Left lung (tissue), 10 donors: ENCODE results near the gene C11orf54. TPM values are rescaled to one million over a fixed set of nuclear protein-coding genes. Genes with fewer than 3 reads are reported as not detected.

ENCODE experiments used
- ATAC-seq: fragments of 200-7000 bp; cut with Tn5 transposase; one replicate; pipeline ENCODE4 v1.9.1; 2020; ENCODE audit warnings: moderate library complexity
- DNase-seq, 4 donors: peaks; one replicate each; pipeline ENCODE4 v3.0.0-alpha.2; 2013 to 2020
- H3K27ac ChIP-seq, 2 donors: fragments of 200-600 bp; sonication (generic) in 1 of 2; one replicate each; pipeline versions ENCODE4 v1.5.0 to v1.8.0; 2020 to 2021
- H3K27me3 ChIP-seq, 2 donors: fragments of 200-600 bp; sonication (generic) in 1 of 2; one replicate each; pipeline versions ENCODE4 v1.5.0 to v1.8.0; 2020 to 2021
- H3K36me3 ChIP-seq, 2 donors: fragments of 200-600 bp; sonication (generic) in 1 of 2; one replicate each; pipeline versions ENCODE4 v1.5.0 to v1.8.0; 2020 to 2021
- H3K4me1 ChIP-seq, 2 donors: fragments of 200-600 bp; one replicate each; pipeline ENCODE4 v1.8.0; 2021
- H3K4me3 ChIP-seq, 2 donors: fragments of 200-600 bp; sonication (generic) in 1 of 2; one replicate each; pipeline versions ENCODE4 v1.5.0 to v1.8.0; 2020 to 2021; ENCODE audit warnings: mild to moderate bottlenecking in 1 of 2
- H3K9me3 ChIP-seq, 2 donors: fragments of 200-600 bp; sonication (generic) in 1 of 2; one replicate each; pipeline versions ENCODE4 v1.5.0 to v1.8.0; 2020 to 2021
- intact Hi-C, 2 donors: fragments of 100-400 bp; cut with DNase I; formaldehyde crosslinking; loops; one replicate each; pipeline versions ENCODE4 v1.11.2 to v1.14.2; 2022
- polyA plus RNA-seq, 6 donors: library from polyadenylated mRNA; unstranded; fragments of 120-200 nt; gene quantifications; one replicate each; pipeline ENCODE4 v1.2.1, GENCODE V29; 2013; ENCODE audit not compliant: insufficient read length in 6 of 6
- total RNA-seq, 2 donors: library from RNA; stranded (reverse); fragmentation: NEBNext Ultra II Directional; extraction: Animal tissue kit (Norgen Biotek cat#: 25700); gene quantifications; one replicate each; pipeline ENCODE4 v1.2.1, GENCODE V29; 2021
- TF ChIP-seq, protein P1 (sequence below), 2 donors: fragments of 200-600 bp; sonication (generic) in 1 of 2; IDR thresholded peaks; one replicate each; pipeline versions ENCODE4 v1.5.0 to v1.8.0; 2021; ENCODE audit warnings: antibody characterized with exemption in 2 of 2
- donor health status: DM: no; HTN: yes; CAD: no.
- donor health status: DM: no; HTN: no; CAD: no.

Gene C11orf54
- total and polyA plus RNA-seq, 8 donors: 21.7 to 73.6 (median 60.4) TPM

DNA sequence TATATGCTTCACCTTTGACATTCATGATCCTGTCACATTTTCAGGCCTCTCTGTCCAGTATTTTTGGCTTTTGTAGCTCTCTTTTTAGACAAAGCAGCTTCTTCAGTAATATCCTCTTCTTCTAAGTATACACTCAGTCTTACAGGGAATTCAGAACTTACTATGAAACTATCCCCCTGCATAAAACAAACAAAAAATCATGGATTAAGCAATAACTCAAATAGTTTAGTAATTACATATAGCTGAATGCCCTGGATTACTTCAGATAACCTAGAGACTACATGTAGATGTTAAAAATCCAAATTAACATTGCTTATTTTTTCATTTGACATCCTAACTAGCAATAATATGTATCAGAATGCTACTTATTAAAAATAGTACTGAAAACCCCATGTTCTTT, 5.3 kb upstream of the C11orf54 start:
- no peak for ATAC-seq
- H3K36me3 ChIP-seq: peaks cover 0 to 85% of the 10 kb centered on the region in 2 donors

DNA sequence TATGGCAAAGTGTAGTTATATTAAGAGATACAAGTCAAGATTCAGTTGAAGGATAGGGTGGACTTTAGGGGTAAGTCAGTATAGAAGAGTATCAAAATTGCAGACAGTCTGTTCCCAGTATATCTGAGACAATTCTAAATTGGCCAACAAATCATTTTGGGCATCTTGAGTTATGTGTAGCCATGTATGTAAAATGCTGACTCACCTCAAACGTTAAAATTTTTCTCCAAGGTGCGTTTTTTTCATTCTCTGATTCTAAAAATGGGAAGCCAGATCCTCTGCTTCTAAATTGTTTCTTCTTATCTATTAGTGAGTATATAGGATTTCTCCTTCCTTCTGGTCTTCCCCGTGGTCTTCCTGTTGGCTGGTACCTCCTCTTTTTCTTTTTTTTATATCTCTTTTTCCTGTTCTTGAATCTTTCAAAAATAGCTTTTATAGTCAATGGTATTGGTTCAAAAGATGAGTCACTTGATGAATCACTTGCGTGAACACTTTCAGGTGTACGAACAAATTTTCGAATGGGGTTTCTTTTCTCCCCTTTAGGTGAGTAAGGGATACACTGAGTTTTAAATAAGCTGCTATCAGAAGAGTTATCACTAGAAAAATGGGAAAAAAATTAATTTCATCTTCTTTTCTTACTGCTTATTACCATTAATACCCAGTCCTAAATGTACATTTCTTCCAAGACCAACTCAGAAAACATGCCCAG, 3.4 kb upstream of the C11orf54 start:
- Histone ChIP-seq H3K36me3 (peaks cover 0 to 67% of the 10 kb centered on the region in 2 donors), H3K27ac (no peak overlapping the region), H3K4me1 (peaks cover 7 to 75% of the 10 kb centered on the region in 2 donors), H3K4me3 (peak overlapping the region in 1 of 2 donors; percentile 71), H3K9me3 (no peaks in the 10 kb centered on the region), H3K27me3 (no peaks in the 10 kb centered on the region)
- TF ChIP-seq, protein P1, sequence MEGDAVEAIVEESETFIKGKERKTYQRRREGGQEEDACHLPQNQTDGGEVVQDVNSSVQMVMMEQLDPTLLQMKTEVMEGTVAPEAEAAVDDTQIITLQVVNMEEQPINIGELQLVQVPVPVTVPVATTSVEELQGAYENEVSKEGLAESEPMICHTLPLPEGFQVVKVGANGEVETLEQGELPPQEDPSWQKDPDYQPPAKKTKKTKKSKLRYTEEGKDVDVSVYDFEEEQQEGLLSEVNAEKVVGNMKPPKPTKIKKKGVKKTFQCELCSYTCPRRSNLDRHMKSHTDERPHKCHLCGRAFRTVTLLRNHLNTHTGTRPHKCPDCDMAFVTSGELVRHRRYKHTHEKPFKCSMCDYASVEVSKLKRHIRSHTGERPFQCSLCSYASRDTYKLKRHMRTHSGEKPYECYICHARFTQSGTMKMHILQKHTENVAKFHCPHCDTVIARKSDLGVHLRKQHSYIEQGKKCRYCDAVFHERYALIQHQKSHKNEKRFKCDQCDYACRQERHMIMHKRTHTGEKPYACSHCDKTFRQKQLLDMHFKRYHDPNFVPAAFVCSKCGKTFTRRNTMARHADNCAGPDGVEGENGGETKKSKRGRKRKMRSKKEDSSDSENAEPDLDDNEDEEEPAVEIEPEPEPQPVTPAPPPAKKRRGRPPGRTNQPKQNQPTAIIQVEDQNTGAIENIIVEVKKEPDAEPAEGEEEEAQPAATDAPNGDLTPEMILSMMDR (IDR thresholded peaks at IDR 0.05): no peak
- DNase-seq (no peak), ATAC-seq (no peak)
- intact Hi-C loops: loop anchor here in 1 of 2 donors (10.0 kb wide), 1 partner anchor 57 kb away; no protein-coding TSS in a partner anchor

More for the DNA sequence above, 5.3 kb upstream of the C11orf54 start:
- Histone ChIP-seq H3K9me3 (no peaks in the 10 kb centered on the region), H3K27me3 (no peaks in the 10 kb centered on the region), H3K4me1 (peaks cover 7 to 64% of the 10 kb centered on the region in 2 donors), H3K4me3 (no peak overlapping the region), H3K27ac (no peak overlapping the region)
- intact Hi-C loops: loop anchor here in 1 of 2 donors (10.0 kb wide), 1 partner anchor 59 kb away; no protein-coding TSS in a partner anchor
- DNase-seq: no peak
- TF ChIP-seq, protein P1 (IDR thresholded peaks at IDR 0.05): no peak

DNA sequence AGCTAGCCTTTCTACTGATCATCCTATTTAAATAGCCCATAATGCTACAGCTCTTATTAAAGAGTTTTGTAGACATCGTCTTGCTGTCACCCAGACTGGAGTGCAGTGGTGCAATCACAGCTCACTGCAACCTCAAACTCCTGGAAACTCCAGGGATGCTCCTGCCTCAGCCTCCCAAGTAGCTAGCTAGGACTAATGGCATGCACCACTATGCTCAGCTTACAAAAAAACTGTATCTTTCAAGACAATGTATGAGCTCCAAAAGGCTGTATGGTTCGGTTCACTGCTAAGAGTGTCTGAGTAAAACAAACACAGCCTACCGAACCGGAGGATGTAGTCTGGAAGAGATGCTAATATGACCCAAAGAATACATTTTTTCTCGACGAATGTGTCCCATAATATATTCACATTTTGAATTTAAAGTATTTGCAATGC, 2.8 kb upstream of the C11orf54 start:
- intact Hi-C loops: loop anchor here in 1 of 2 donors (10.0 kb wide), 1 partner anchor 56 kb away; no protein-coding TSS in a partner anchor
- peaks cover 0 to 67% of the 10 kb centered on the region in 2 donors for H3K36me3 ChIP-seq
- DNase-seq (no peak), ATAC-seq (no peak)
- peak overlapping the region in 1 of 2 donors; percentile 71 for H3K4me3 ChIP-seq
- peaks cover 7 to 76% of the 10 kb centered on the region in 2 donors for H3K4me1 ChIP-seq
- TF ChIP-seq, protein P1 (IDR thresholded peaks at IDR 0.05): no peak
- no peaks in the 10 kb centered on the region for H3K27me3 ChIP-seq
- no peaks in the 10 kb centered on the region for H3K9me3 ChIP-seq
- no peak overlapping the region for H3K27ac ChIP-seq

DNA sequence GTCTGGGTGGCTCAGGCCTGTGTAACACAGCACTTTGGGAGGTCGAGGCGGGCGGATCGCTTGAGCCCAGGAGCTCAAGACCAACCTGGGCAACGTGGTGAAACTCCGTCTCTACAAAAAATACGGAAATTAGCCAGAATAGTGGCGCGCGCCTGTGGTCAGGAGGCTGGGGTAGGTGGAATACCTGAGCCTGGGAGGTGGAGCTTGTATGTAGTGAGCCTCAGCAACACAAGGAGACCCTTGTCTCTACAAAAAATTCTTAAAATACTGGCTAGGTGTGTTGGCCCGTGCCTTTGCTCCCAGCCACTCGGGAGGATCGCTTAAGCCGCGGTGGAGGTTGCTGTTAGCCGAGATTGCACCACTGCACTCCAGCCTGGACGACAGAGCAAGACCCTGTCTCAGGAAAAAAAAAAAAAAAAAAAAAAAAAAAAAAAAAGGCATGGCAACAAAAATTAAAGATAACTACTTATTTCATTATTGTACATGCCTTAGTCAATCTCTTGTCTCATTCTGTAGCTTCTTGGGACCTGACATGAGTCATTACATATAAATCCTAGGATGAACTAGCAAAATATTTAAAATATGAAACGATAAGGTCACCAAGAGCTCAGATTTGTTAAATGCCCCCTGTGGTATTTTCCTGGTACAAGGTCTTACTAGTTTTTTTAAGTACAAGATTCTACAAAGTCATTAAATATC, 1.3 kb upstream of the C11orf54 start:
- DNase-seq (peak in 3 of 4 donors; percentile 6 to 35 (median 34)), ATAC-seq (peak; percentile 13)
- H3K4me1 ChIP-seq: peaks cover 7 to 65% of the 10 kb centered on the region in 2 donors
- TF ChIP-seq, protein P1 (IDR thresholded peaks at IDR 0.05): no peak
- H3K36me3 ChIP-seq: peaks cover 0 to 52% of the 10 kb centered on the region in 2 donors
- H3K27me3 ChIP-seq: no peaks in the 10 kb centered on the region
- no peaks in the 10 kb centered on the region for H3K9me3 ChIP-seq
- H3K4me3 ChIP-seq: peak overlapping the region; percentile 59 to 71
- H3K27ac ChIP-seq: peak overlapping the region; percentile 93 to 94
- intact Hi-C loops: no loop called here

DNA sequence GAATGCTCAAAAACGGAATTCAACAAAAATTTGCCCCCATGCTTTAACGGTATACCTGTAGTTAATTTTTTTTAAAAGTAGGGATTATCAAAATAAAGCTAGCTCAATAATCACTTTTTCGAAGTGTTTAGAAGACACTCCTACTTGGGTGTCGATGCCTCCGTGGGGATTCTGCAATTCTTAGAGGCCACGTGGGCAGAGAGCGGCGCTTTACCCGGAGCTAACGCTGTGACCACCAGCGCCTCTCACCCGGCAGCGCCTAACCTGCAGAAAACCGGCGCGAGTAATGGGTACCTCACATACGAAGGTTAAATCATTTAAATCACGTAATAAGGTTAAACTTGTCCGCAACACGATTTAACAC, 760 bp upstream of the C11orf54 start:
- Histone ChIP-seq H3K36me3 (peaks cover 0 to 46% of the 10 kb centered on the region in 2 donors), H3K27me3 (no peaks in the 10 kb centered on the region), H3K4me3 (peak overlapping the region; percentile 59 to 71), H3K9me3 (no peaks in the 10 kb centered on the region), H3K27ac (peak overlapping the region; percentile 93 to 94), H3K4me1 (peaks cover 7 to 61% of the 10 kb centered on the region in 2 donors)
- TF ChIP-seq, protein P1 (IDR thresholded peaks at IDR 0.05): no peak
- peak; percentile 50 to 86 (median 62) for DNase-seq
- intact Hi-C loops: no loop called here
- peak; percentile 72 for ATAC-seq
